ENCODE measurements around the gene IL6R.

DNA sequence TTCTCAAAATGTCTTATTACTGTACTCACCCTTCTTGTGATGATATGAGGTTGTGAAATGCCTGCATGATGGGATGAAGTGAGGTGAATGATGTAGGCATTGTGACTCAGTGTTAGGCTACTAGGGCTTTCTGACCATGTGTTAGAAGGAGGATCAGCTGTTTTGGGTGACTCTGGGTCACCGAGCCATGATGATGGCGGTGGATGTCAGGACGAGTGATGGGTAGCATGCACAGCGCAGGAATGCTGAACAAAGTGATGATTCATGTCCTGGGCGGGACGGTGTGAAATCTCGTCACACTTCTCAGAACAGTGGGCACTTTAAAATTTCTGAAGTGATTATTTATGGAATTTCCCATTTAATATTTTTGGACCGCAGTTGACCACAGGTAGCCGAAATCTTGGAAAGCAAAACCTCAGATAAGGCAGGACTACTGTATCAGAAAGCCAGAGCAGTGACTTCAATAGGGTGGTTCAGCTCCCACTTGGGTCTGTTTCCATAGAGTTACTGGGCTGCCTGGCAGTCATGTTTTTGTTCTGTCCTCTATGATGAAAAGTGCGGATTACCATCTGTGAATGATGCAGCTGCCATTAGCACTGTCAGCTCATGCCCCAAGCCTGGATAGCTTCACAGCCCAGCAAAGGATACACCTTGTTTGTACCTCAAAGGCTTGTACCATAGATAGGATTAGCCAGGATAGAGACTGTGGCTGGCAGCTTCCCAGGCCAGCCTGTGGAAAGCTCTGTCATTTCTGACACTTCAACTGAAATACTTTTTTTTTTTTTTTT, 26.6 kb downstream of the IL6R start:
- TF ChIP-seq EZH2phosphoT487 (IDR thresholded peaks at IDR 0.05; ENCODE audit: low read depth), result no peak
- TF ChIP-seq, protein P1, sequence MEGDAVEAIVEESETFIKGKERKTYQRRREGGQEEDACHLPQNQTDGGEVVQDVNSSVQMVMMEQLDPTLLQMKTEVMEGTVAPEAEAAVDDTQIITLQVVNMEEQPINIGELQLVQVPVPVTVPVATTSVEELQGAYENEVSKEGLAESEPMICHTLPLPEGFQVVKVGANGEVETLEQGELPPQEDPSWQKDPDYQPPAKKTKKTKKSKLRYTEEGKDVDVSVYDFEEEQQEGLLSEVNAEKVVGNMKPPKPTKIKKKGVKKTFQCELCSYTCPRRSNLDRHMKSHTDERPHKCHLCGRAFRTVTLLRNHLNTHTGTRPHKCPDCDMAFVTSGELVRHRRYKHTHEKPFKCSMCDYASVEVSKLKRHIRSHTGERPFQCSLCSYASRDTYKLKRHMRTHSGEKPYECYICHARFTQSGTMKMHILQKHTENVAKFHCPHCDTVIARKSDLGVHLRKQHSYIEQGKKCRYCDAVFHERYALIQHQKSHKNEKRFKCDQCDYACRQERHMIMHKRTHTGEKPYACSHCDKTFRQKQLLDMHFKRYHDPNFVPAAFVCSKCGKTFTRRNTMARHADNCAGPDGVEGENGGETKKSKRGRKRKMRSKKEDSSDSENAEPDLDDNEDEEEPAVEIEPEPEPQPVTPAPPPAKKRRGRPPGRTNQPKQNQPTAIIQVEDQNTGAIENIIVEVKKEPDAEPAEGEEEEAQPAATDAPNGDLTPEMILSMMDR (IDR thresholded peaks at IDR 0.05; ENCODE audit: low read depth, low read length), result no peak

All from OCI-LY3 (cell line).